ENCODE data around the gene NT5C2.

NT5C2 gene

DNA sequence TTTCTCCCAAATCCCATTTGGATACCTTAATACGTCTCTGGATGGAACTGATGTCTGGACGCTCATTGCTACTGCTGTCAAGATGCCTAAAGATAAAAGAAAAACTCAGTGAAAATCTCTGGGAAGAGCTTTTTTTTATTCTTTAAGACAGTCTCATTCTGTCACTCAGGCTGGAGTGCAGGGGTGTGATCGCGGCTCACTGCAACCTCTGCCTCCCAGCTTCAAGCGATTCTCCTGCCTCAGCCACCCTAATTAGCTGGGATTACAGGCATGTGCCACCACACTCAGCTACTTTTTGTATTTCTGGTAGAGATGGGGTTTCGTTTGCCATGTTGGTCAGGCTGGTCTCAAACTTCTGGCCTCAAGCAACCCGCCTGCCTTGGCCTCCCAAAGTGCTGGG, 102.2 kb downstream of the NT5C2 start:
- no peaks in the 10 kb centered on the region for H4K20me1 ChIP-seq (ENCODE audit: insufficient read depth, low read length)
- H2AFZ ChIP-seq (ENCODE audit: low read length) = no peak overlapping the region
- no peaks in the 10 kb centered on the region for H3K36me3 ChIP-seq (replicated peaks; ENCODE audit: insufficient read depth, low read length)
- H3K4me1 ChIP-seq (ENCODE audit: low read length) = no peaks in the 10 kb centered on the region
- no peak for DNase-seq
- no peak overlapping the region for H3K4me3 ChIP-seq (ENCODE audit: low read length)
- no peaks in the 10 kb centered on the region for H3F3A ChIP-seq (ENCODE audit: insufficient read depth, low read length)
- no peaks in the 10 kb centered on the region for H3K9me2 ChIP-seq (replicated peaks; ENCODE audit: insufficient read depth, low read length)
- no peak overlapping the region for H3K4me2 ChIP-seq (ENCODE audit: low read depth, low read length)
- no peak overlapping the region for H3K9ac ChIP-seq (ENCODE audit: low read length)
- H3K27ac ChIP-seq (ENCODE audit: low read length) = no peak overlapping the region
- no peaks in the 10 kb centered on the region for H3K79me2 ChIP-seq (ENCODE audit: low read length)
- TF ChIP-seq EZH2phosphoT487 (IDR thresholded peaks at IDR 0.05; ENCODE audit: low read length) = no peak
- TF ChIP-seq, protein P1, sequence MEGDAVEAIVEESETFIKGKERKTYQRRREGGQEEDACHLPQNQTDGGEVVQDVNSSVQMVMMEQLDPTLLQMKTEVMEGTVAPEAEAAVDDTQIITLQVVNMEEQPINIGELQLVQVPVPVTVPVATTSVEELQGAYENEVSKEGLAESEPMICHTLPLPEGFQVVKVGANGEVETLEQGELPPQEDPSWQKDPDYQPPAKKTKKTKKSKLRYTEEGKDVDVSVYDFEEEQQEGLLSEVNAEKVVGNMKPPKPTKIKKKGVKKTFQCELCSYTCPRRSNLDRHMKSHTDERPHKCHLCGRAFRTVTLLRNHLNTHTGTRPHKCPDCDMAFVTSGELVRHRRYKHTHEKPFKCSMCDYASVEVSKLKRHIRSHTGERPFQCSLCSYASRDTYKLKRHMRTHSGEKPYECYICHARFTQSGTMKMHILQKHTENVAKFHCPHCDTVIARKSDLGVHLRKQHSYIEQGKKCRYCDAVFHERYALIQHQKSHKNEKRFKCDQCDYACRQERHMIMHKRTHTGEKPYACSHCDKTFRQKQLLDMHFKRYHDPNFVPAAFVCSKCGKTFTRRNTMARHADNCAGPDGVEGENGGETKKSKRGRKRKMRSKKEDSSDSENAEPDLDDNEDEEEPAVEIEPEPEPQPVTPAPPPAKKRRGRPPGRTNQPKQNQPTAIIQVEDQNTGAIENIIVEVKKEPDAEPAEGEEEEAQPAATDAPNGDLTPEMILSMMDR (IDR thresholded peaks at IDR 0.05; ENCODE audit: low read length) = no peak
- TF ChIP-seq EZH2 (optimal IDR thresholded peaks at IDR 0.05; ENCODE audit: low read depth, low read length) = no peak
- no peaks in the 10 kb centered on the region for H3K27me3 ChIP-seq (replicated peaks; ENCODE audit: insufficient read depth, low read length)
- no peaks in the 10 kb centered on the region for H3K9me3 ChIP-seq (replicated peaks; ENCODE audit: insufficient read depth, low read length)

DNA sequence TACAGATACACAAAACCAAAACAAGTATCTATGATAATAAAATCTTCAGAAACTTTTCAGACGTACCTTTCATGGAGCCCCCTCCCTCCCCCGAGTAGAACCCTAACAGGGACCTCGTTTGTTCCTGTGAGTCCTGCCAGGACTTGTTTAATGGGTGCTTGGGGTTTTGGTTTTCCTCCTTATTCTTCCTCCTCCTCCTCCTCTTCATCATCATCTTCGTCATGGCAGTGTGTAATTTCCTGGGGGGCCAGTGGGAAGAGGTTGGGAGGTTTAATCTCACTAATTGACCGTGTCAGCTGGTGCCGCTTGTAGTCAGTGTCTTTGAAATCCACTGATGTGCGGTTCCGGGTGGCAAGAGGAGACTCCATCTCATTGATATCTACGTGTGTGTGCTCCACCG, 103.6 kb downstream of the NT5C2 start:
- Histone ChIP-seq H3F3A (ENCODE audit: insufficient read depth, low read length) (no peaks in the 10 kb centered on the region), H3K27me3 (replicated peaks; ENCODE audit: insufficient read depth, low read length) (no peaks in the 10 kb centered on the region), H3K4me3 (ENCODE audit: low read length) (no peak overlapping the region), H2AFZ (ENCODE audit: low read length) (no peak overlapping the region), H3K9ac (ENCODE audit: low read length) (no peak overlapping the region), H3K79me2 (ENCODE audit: low read length) (no peaks in the 10 kb centered on the region), H3K27ac (ENCODE audit: low read length) (no peak overlapping the region), H3K36me3 (replicated peaks; ENCODE audit: insufficient read depth, low read length) (no peaks in the 10 kb centered on the region), H4K20me1 (ENCODE audit: insufficient read depth, low read length) (no peaks in the 10 kb centered on the region), H3K9me3 (replicated peaks; ENCODE audit: insufficient read depth, low read length) (no peaks in the 10 kb centered on the region), H3K4me2 (ENCODE audit: low read depth, low read length) (no peak overlapping the region), H3K4me1 (ENCODE audit: low read length) (no peaks in the 10 kb centered on the region), H3K9me2 (replicated peaks; ENCODE audit: insufficient read depth, low read length) (no peaks in the 10 kb centered on the region)
- DNase-seq = no peak
- TF ChIP-seq EZH2phosphoT487 (IDR thresholded peaks at IDR 0.05; ENCODE audit: low read length) (no peak), EZH2 (optimal IDR thresholded peaks at IDR 0.05; ENCODE audit: low read depth, low read length) (no peak)
- TF ChIP-seq, protein P1 (IDR thresholded peaks at IDR 0.05; ENCODE audit: low read length) = no peak

DNA sequence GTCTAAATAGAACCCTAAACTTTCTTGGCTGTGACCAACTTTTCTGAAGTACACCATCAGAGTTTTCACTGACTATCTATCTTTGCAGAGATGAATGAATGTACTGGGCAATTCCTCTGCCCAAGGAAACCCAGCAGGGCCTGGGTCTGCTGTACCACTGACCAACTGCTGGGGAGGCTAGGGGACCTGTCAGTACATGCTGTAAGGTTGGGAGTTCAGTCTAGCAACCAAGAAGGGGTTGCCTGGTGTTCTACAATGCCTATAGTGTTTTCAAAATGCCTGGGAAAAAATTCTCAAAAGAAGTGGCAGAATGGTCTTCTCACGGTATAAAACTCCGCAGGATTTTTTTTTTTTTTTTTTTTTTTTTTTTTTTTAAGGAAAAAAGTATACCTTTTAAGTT, 106.3 kb downstream of the NT5C2 start:
- Histone ChIP-seq H3K27ac (ENCODE audit: low read length) (no peak overlapping the region), H3K79me2 (ENCODE audit: low read length) (no peaks in the 10 kb centered on the region), H3K4me1 (ENCODE audit: low read length) (no peaks in the 10 kb centered on the region), H3K9ac (ENCODE audit: low read length) (no peak overlapping the region), H3K9me3 (replicated peaks; ENCODE audit: insufficient read depth, low read length) (no peaks in the 10 kb centered on the region), H3F3A (ENCODE audit: insufficient read depth, low read length) (no peaks in the 10 kb centered on the region), H3K9me2 (replicated peaks; ENCODE audit: insufficient read depth, low read length) (no peaks in the 10 kb centered on the region), H3K36me3 (replicated peaks; ENCODE audit: insufficient read depth, low read length) (no peaks in the 10 kb centered on the region), H4K20me1 (ENCODE audit: insufficient read depth, low read length) (no peaks in the 10 kb centered on the region), H3K4me2 (ENCODE audit: low read depth, low read length) (no peak overlapping the region), H3K4me3 (ENCODE audit: low read length) (no peak overlapping the region), H2AFZ (ENCODE audit: low read length) (no peak overlapping the region), H3K27me3 (replicated peaks; ENCODE audit: insufficient read depth, low read length) (no peaks in the 10 kb centered on the region)
- DNase-seq = no peak
- TF ChIP-seq EZH2 (optimal IDR thresholded peaks at IDR 0.05; ENCODE audit: low read depth, low read length) (no peak), EZH2phosphoT487 (IDR thresholded peaks at IDR 0.05; ENCODE audit: low read length) (no peak)
- TF ChIP-seq, protein P1 (IDR thresholded peaks at IDR 0.05; ENCODE audit: low read length) = no peak
